ENCODE measurements around the gene PEX14.

The PEX14 gene

DNA sequence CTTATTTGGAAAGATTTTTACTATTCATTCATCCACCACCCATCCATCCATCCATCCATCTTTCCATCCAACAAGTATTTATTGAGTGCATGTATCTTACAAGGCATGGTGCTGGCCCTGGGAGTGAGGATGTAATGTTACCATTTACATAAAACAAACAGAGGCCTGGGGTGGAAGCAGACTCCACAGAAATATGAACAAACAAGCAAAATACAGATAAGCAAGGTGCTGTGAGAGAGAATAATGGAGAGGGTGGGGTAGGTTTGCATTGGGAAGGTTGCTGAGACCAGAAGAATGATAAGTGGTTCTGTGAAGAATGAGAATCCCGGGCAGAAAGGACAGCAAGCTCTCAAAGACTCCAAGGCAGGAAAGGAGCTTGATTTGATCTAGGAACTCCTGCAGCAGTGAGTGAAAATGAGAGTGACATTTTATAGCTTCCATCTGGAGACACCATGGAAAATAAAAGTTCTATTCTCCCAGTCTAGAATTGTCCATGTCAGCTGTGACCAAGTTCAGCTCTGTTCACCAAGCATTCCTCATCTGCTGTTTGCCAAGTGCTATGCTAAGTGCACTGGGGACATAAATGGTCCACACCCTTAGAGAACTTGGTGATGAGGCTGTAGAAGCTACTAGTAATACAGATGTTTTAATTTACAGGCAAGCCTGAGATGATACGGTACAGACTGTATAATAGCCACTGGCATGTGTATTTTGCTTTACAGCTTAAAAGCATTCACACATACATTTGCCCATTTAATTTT, 75.3 kb downstream of the PEX14 start:
- no peak for TF ChIP-seq NFIC (IDR thresholded peaks at IDR 0.05)
- TF ChIP-seq TEAD4 (IDR thresholded peaks at IDR 0.05), result no peak
- TF ChIP-seq EGR1 (IDR thresholded peaks at IDR 0.05), result no peak
- no peak for TF ChIP-seq ZBTB7A (IDR thresholded peaks at IDR 0.05; ENCODE audit: low read depth)
- TF ChIP-seq TCF12 (IDR thresholded peaks at IDR 0.05; ENCODE audit: low read depth), result no peak
- TF ChIP-seq, protein P1, sequence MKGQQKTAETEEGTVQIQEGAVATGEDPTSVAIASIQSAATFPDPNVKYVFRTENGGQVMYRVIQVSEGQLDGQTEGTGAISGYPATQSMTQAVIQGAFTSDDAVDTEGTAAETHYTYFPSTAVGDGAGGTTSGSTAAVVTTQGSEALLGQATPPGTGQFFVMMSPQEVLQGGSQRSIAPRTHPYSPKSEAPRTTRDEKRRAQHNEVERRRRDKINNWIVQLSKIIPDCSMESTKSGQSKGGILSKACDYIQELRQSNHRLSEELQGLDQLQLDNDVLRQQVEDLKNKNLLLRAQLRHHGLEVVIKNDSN (IDR thresholded peaks at IDR 0.05), result no peak
- no peak for TF ChIP-seq FOXM1 (IDR thresholded peaks at IDR 0.05; ENCODE audit: borderline replicate concordance, low read depth)

DNA sequence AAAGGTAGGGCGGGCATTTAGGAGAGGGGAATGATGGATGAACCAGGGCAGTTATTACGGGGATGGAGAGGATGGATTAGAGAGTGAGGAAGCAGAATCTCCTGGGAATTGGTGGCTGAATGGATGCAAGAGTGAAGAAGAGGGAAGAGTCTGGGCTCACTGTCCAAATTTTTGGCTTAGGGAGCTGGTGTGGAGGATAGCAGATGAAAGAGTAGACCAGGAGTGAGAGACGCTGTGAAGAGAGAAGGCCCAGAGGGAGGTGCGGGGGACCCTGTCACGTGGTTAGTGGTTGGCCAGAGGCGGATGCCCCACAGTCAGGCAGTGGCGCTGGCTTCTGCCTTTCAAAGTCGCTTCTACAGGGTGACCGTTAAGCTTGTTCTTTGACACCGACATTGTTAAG, 78.4 kb downstream of the PEX14 start:
- TF ChIP-seq RAD21 (IDR thresholded peaks at IDR 0.05; ENCODE audit: low read depth), result no peak
- TF ChIP-seq, protein P1 (IDR thresholded peaks at IDR 0.05), result peak; percentile 63

DNA sequence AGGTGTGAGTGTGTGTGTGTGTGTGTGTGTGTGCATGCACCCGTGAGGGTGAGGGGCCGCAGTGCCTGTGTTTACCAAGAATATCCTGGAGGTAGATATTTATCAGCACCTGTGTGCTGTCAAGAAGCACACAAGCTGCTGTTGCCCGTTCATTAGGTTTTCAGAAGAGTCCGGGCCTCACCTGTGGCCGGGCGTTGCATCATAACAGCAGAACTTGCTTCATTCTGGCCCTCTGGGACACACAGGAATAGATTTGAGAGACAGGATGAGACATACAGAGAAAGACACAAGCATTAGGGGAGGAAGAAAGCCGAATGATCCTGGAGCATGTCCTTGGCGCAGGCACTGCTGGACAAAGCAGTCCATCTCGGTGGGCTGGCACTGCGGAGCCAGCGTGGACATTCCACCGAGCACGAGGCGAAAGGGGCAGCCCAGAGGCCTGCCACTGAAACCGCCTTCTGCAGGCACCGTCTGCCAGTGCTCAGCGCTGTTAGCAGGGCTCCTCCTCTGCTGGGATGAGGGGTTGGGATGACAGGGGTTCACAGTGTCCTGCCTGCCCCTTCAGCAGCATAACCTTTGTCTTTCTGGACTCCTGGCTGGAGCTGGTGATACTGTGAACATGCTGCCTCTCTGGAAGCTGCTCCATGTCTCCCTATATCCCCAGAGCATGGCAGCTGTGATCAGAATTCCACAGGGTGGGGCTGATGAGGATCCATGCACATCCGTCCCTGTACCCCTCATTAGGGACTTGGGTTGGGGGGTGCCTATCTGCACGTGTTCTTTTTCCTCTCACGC, 81.1 kb downstream of the PEX14 start:
- TF ChIP-seq, protein P1 (IDR thresholded peaks at IDR 0.05), result no peak
- TF ChIP-seq, protein P2, sequence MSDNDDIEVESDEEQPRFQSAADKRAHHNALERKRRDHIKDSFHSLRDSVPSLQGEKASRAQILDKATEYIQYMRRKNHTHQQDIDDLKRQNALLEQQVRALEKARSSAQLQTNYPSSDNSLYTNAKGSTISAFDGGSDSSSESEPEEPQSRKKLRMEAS (IDR thresholded peaks at IDR 0.05), result no peak
- peak; percentile 38; the same call in 1 of the 2 replicates for TF ChIP-seq CEBPB (IDR thresholded peaks at IDR 0.05)

DNA sequence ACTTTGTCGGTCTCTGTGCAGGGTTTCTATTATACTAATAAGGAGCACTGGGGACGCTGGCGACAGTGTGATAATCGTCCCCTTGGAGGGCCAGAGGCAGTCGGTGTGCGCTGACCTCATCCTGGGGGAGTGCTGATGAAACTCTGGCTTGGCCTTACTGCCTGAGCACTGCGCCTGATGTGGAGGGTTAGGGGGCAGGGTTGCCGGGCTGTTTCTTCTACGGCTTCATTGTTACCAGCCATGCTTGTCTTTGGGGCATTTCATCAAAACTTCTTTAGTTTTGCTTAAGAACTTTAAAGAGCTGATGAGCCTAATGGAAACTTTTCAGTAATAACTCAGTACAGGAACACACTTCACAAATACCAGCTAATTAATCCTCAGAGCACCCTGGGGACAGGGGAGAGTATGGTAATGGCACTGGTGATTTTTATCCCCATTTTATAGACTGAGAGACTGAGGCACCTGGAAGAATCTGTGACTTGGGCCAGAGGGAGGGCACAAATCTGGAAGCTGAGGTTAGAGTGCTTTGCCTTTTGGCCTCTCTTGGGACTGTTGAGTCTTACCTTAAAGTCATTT, 81.8 kb downstream of the PEX14 start:
- TF ChIP-seq TEAD4 (IDR thresholded peaks at IDR 0.05) (no peak), RAD21 (IDR thresholded peaks at IDR 0.05; ENCODE audit: low read depth) (no peak)
- TF ChIP-seq, protein P3, sequence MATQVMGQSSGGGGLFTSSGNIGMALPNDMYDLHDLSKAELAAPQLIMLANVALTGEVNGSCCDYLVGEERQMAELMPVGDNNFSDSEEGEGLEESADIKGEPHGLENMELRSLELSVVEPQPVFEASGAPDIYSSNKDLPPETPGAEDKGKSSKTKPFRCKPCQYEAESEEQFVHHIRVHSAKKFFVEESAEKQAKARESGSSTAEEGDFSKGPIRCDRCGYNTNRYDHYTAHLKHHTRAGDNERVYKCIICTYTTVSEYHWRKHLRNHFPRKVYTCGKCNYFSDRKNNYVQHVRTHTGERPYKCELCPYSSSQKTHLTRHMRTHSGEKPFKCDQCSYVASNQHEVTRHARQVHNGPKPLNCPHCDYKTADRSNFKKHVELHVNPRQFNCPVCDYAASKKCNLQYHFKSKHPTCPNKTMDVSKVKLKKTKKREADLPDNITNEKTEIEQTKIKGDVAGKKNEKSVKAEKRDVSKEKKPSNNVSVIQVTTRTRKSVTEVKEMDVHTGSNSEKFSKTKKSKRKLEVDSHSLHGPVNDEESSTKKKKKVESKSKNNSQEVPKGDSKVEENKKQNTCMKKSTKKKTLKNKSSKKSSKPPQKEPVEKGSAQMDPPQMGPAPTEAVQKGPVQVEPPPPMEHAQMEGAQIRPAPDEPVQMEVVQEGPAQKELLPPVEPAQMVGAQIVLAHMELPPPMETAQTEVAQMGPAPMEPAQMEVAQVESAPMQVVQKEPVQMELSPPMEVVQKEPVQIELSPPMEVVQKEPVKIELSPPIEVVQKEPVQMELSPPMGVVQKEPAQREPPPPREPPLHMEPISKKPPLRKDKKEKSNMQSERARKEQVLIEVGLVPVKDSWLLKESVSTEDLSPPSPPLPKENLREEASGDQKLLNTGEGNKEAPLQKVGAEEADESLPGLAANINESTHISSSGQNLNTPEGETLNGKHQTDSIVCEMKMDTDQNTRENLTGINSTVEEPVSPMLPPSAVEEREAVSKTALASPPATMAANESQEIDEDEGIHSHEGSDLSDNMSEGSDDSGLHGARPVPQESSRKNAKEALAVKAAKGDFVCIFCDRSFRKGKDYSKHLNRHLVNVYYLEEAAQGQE (IDR thresholded peaks at IDR 0.05; ENCODE audit: low read depth), result no peak

DNA sequence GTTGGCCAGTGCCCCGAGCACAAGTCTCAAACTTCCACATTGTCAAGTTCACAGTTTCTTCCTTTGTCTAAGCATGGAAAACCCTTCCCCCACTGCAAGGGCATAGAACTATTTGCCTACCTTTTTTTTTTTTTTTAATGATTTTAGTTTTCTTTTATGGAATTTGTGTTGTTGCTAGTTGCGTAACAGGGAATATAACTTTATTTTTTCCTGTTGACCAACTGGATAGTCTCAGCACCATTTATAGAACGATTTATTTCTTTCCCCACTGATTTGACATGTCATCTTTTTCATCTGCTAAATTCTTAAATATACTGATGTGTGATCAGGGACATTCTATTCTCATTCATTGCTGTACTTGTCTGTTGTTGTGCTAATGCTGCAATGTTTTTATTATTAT, 83.0 kb downstream of the PEX14 start:
- TF ChIP-seq CREB1 (IDR thresholded peaks at IDR 0.05; ENCODE audit: low read depth) (no peak), FOXM1 (IDR thresholded peaks at IDR 0.05; ENCODE audit: borderline replicate concordance, low read depth) (no peak), RAD21 (IDR thresholded peaks at IDR 0.05; ENCODE audit: low read depth) (no peak), EP300 (IDR thresholded peaks at IDR 0.05; ENCODE audit: borderline replicate concordance) (no peak), CEBPB (IDR thresholded peaks at IDR 0.05) (no peak), TAF1 (IDR thresholded peaks at IDR 0.05; ENCODE audit: low read depth) (no peak), TEAD4 (IDR thresholded peaks at IDR 0.05) (no peak), EGR1 (IDR thresholded peaks at IDR 0.05) (no peak), ZBTB7A (IDR thresholded peaks at IDR 0.05; ENCODE audit: low read depth) (no peak), TCF12 (IDR thresholded peaks at IDR 0.05; ENCODE audit: low read depth) (no peak), YY1 (IDR thresholded peaks at IDR 0.05; ENCODE audit: low read depth) (no peak), NFIC (IDR thresholded peaks at IDR 0.05) (no peak)
- TF ChIP-seq, protein P2 (IDR thresholded peaks at IDR 0.05), result no peak
- TF ChIP-seq, protein P1 (IDR thresholded peaks at IDR 0.05), result no peak
- TF ChIP-seq, protein P3 (IDR thresholded peaks at IDR 0.05; ENCODE audit: low read depth), result no peak

Measured in Ishikawa (cell line).